Eye (tissue), 1 donor: ENCODE data around the gene BCL2L12.

Source experiments
- DNase-seq: peaks from one replicate; pipeline ENCODE4 v3.0.0-alpha.2; 2015

Gene BCL2L12

GRCh38 chr19:49642492-49643035, 23.2 kb upstream of the BCL2L12 start:
- no peak for DNase-seq

- no peak for DNase-seq
Measured at GRCh38 chr19:49643466-49643865, 22.3 kb upstream of the BCL2L12 start.

GRCh38 chr19:49645592-49645991, 20.1 kb upstream of the BCL2L12 start:
- no peak for DNase-seq

GRCh38 chr19:49645995-49646394, 19.7 kb upstream of the BCL2L12 start:
- no peak for DNase-seq

GRCh38 chr19:49646586-49646985, 19.1 kb upstream of the BCL2L12 start:
- DNase-seq, result no peak

- DNase-seq, result no peak
Measured at GRCh38 chr19:49651029-49651819, 14.5 kb upstream of the BCL2L12 start.

- no peak for DNase-seq
Measured at GRCh38 chr19:49651820-49652550, 13.7 kb upstream of the BCL2L12 start.

- DNase-seq, result no peak
Measured at GRCh38 chr19:49652551-49653465, 12.9 kb upstream of the BCL2L12 start.

GRCh38 chr19:49653466-49653806, 12.3 kb upstream of the BCL2L12 start:
- DNase-seq, result no peak

- DNase-seq, result no peak
Measured at GRCh38 chr19:49654581-49654980, 11.2 kb upstream of the BCL2L12 start.

GRCh38 chr19:49655570-49656455, 9.9 kb upstream of the BCL2L12 start:
- DNase-seq, result no peak

- DNase-seq, result no peak
Measured at GRCh38 chr19:49656456-49657109, 9.2 kb upstream of the BCL2L12 start.

- DNase-seq, result no peak
Measured at GRCh38 chr19:49657493-49658138, 8.1 kb upstream of the BCL2L12 start.

GRCh38 chr19:49658139-49658517, 7.6 kb upstream of the BCL2L12 start:
- no peak for DNase-seq

GRCh38 chr19:49658566-49659442, 6.9 kb upstream of the BCL2L12 start:
- DNase-seq, result no peak

GRCh38 chr19:49660338-49660961, 5.3 kb upstream of the BCL2L12 start:
- DNase-seq, result no peak

- DNase-seq, result no peak
Measured at GRCh38 chr19:49662011-49662410, 3.7 kb upstream of the BCL2L12 start.

GRCh38 chr19:49663224-49663623, 2.5 kb upstream of the BCL2L12 start:
- no peak for DNase-seq
